Measurements from ENCODE around the gene KIF21B. TPM values are rescaled to one million over a fixed set of nuclear protein-coding genes. Genes with fewer than 3 reads are reported as not detected.
"Not testable (repeated sequence)": the region's sequence is repeated elsewhere in the genome, so short reads cannot be mapped to it uniquely, and the experiment has no call there.

Gene KIF21B
- total RNA-seq, 8 experiments from 2014 or later = 0.09 to 84.7 (median 45.0) TPM

DNA sequence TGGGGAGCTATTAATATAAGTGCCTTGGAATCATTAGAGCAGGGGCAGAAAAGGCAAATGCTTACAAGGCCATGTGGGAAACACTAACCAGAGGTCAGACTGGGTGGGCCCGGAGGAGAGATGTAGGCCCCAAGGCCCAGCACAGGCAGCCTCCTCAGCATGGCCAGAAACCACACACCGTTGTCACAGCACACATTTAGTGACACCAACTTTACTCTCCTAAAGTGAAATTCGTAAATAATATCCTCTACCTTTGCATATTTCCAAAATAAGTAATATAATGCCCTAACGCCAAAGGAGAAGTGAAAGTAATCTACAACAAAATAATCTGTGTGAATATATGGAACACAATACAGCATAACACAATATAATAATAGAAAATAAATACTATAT lies 62.6 kb downstream of the KIF21B start:
- Histone ChIP-seq H3K4me3 (no peak overlapping the region), H3K4me1 (replicated peaks in 1 of 2) (peaks cover 11 to 18% of the 10 kb centered on the region in 2 donors), H3K27ac (no peak overlapping the region)
- ATAC-seq (replicated peaks in 6 of 8) = no peak
- in situ Hi-C loops (cut with MboI; ENCODE audit: low pct_unique_long_range_greater_than_20kb in 2 of 9, low sequenced_read_pairs in 9 of 9, unreplicated experiment in 9 of 9) = loop anchor here in 3 of 9 experiments (10.0 to 25.0 kb wide), 3 partner anchors 151 to 251 kb away; partner anchors contain the start of gene CACNA1S (in 2 of the 3)
- 0 to 96% (median 81%) methylated on average over 1 to 4 of the region's 4 CpGs; no CpG with 5 or more reads in 2 of the 10 experiments for WGBS, 10 experiments

DNA sequence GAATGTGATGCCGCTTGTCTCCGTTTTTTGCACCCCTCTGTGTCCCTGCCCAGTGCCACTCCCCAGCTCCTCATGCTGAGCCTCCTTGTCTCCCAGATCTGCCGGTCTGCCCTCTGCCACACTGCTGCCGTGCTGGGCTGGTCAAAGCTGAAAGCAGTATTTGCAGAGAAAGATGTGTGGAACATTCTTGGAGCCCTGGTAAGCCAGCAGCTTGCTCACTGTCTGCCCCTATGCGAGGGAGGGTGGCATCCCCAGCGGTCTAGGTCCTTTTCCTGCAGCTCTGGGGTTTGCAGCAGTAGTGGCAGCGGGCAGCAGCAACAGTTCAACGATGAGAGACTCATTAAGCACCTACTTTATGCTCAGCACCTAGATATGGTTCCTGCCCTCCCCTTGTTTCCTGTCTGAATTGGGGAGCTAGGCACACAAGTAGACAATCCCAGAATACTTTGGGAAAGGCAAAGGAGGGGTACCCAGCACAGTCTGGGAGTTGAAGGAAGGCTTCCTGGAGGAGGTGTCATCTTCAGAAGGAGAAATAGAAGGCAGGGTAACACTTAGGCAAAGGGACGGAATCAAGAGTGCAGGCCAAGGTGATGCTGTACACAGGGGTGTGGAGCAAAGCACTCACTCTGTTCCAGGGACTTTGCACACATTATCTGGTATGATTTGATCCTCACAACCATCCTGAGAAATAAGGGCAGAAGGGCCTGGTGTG lies 63.1 kb downstream of the KIF21B start:
- WGBS, 10 experiments = 20 to 82% (median 80%) methylated on average over 1 to 6 of the region's 9 CpGs; no CpG with 5 or more reads in 3 of the 10 experiments

DNA sequence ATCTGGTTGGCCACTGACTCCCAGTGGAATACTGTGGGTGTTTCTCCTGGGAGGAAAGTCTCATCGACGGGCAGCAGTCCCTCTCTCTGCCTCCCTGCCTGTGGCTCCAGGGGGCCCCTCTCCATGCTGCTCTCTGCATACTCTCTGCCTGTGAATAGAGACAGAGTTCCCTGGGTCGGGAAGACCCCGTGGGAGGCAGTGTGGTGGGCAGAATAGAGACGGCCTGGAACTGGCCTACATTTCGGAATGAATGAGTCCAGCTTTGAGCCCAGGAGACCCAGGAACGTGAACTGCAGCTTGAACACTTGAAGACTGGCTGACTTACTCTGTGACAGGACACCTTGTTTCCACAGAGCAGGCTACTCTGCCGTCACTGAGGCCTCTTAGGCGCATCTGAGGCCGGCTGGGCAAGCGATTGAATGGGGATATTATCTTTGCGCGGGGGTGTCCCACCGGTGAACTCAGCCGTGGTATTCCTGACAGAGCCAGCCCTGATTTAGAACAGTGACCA lies 64.0 kb downstream of the KIF21B start:
- in situ Hi-C loops (cut with MboI; ENCODE audit: low pct_unique_long_range_greater_than_20kb in 2 of 9, low sequenced_read_pairs in 9 of 9, unreplicated experiment in 9 of 9) = loop anchor here in 2 of 9 experiments (25.0 kb wide), 2 partner anchors 153 to 253 kb away; partner anchors contain the start of gene CACNA1S (in 1 of the 2)
- ATAC-seq (replicated peaks in 6 of 8) = peak in 6 of 8 experiments; percentile 46 to 79 (median 74)
- WGBS, 10 experiments = 48 to 90% (median 60%) methylated on average over 2 to 8 of the region's 15 CpGs; no CpG with 5 or more reads in 5 of the 10 experiments

More for the DNA sequence above, 63.1 kb downstream of the KIF21B start:
- ATAC-seq (replicated peaks in 6 of 8) = peak in 3 of 8 experiments; percentile 7 to 23 (median 13)
- H3K4me1 ChIP-seq (replicated peaks in 1 of 2) = peaks cover 11 to 18% of the 10 kb centered on the region in 2 donors
- no peak overlapping the region for H3K4me3 ChIP-seq
- H3K27ac ChIP-seq = no peak overlapping the region
- in situ Hi-C loops (cut with MboI; ENCODE audit: low pct_unique_long_range_greater_than_20kb in 2 of 9, low sequenced_read_pairs in 9 of 9, unreplicated experiment in 9 of 9) = loop anchor here in 3 of 9 experiments (10.0 to 25.0 kb wide), 3 partner anchors 152 to 252 kb away; partner anchors contain the start of gene CACNA1S (in 2 of the 3)

DNA sequence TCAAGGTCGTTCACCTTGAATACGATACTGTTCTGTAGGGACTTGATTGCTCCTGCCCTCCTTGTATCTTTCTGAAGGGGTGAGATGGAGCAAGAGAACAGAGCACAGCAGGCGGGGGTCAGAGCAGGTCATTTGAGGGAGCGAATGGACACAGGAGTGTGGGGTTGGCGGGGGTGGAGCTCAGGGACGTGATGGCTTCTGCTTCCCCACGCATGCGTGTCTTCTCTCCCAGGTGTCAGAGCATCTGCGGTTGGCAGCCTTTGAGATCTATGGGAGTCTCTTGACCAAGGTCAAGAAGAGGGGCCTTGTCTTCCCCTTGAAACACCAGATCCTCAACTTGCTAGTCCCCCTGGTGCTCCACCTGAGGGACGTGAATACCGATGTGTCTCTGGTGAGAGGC lies 64.9 kb downstream of the KIF21B start:
- Histone ChIP-seq H3K4me1 (replicated peaks in 1 of 2) (peaks cover 11 to 18% of the 10 kb centered on the region in 2 donors), H3K27ac (no peak overlapping the region), H3K4me3 (no peak overlapping the region)
- in situ Hi-C loops (cut with MboI; ENCODE audit: low pct_unique_long_range_greater_than_20kb in 2 of 9, low sequenced_read_pairs in 9 of 9, unreplicated experiment in 9 of 9) = loop anchor here in 2 of 9 experiments (25.0 kb wide), 2 partner anchors 154 to 254 kb away; partner anchors contain the start of gene CACNA1S (in 1 of the 2)
- WGBS, 10 experiments = 25 to 89% (median 81%) methylated on average over 2 to 9 of the region's 11 CpGs; no CpG with 5 or more reads in 3 of the 10 experiments
- no peak for ATAC-seq (replicated peaks in 6 of 8)

More for the DNA sequence above, 64.0 kb downstream of the KIF21B start:
- Histone ChIP-seq H3K4me1 (replicated peaks in 1 of 2) (peaks cover 11 to 18% of the 10 kb centered on the region in 2 donors), H3K27ac (peak overlapping the region in 1 of 2 donors; percentile 1), H3K4me3 (no peak overlapping the region)

DNA sequence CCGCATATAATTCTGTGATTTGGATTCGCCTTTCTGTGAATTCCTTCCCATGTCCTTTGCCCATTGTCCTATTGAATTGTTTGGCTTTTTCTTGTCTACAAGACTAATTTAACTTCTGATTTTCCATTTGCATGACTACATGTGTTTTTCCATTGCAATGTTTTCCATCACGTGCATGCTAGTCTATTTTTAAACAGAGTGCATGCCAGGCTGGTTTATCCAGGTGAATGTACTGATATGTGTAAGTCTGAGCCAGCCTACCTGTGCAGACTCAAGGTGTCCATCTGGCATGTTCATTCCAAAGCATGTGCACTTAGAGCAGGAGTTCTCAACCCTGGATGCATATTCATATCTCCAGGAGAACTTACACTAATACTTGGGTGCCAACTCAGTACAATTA lies 69.1 kb downstream of the KIF21B start:
- in situ Hi-C loops (cut with MboI; ENCODE audit: low pct_unique_long_range_greater_than_20kb in 2 of 9, low sequenced_read_pairs in 9 of 9, unreplicated experiment in 9 of 9) = loop anchor here in 2 of 9 experiments (25.0 kb wide), 2 partner anchors 158 to 258 kb away; partner anchors contain the start of gene CACNA1S (in 1 of the 2)
- Histone ChIP-seq H3K4me3 (no peak overlapping the region), H3K4me1 (replicated peaks in 1 of 2) (peaks cover under 1 to 3% of the 10 kb centered on the region in 2 donors), H3K27ac (no peak overlapping the region)
- ATAC-seq (replicated peaks in 6 of 8) = no peak
- WGBS, 10 experiments = 0 to 97% (median 80%) methylated on average over 1 to 3 of the region's 3 CpGs; no CpG with 5 or more reads in 1 of the 10 experiments

DNA sequence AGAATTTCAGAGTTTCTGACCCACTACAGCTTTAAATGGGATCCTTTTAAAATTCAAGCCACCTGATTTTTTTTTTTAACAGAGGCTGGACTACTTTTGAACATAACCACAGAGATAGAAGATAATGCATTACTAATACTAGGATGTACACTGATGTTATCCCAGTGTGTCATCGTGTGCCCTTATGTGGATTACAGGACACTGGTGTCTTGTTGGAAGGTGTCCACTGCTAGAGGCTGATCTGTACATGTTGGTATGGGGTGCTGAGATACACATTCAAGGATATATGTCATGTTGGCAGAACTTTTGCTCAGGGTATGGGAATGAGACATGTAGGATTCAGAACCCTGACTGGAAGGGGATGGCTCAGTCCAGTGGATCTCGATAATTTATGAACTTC lies 72.5 kb downstream of the KIF21B start:
- no peak overlapping the region for H3K27ac ChIP-seq
- ATAC-seq (replicated peaks in 6 of 8) = no peak
- no peaks in the 10 kb centered on the region for H3K4me1 ChIP-seq (replicated peaks in 1 of 2)
- H3K4me3 ChIP-seq = no peak overlapping the region
- in situ Hi-C loops (cut with MboI; ENCODE audit: low pct_unique_long_range_greater_than_20kb in 2 of 9, low sequenced_read_pairs in 9 of 9, unreplicated experiment in 9 of 9) = loop anchor here in 2 of 9 experiments (25.0 kb wide), 2 partner anchors 161 to 261 kb away; partner anchors contain the start of gene CACNA1S (in 1 of the 2)
- 61 to 100% (median 92%) methylated on average over 1 to 2 of the region's 2 CpGs; no CpG with 5 or more reads in 3 of the 10 experiments for WGBS, 10 experiments

DNA sequence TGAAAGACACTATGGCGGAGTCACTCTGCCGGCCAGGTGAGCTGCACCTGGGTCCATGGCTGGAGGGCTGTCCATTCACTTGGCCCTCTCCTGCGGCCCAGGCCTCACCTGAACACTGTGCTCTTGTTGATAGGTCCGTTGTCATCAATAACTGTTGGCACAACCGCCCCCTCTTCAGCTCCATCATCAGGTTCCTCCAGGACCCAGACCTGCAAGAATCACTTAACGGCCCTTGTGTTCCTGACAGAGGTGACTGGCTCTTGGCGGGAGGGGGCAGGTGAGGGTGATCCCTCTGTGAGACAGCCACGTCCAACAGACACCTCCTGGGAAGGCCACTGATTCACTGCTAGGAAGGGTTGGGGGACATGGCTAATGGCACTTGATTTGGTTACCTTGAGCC lies 73.9 kb downstream of the KIF21B start:
- Histone ChIP-seq H3K4me3 (no peak overlapping the region), H3K4me1 (replicated peaks in 1 of 2) (peaks cover 5 to 6% of the 10 kb centered on the region in 2 donors), H3K27ac (no peak overlapping the region)
- ATAC-seq (replicated peaks in 6 of 8) = no peak
- in situ Hi-C loops (cut with MboI; ENCODE audit: low pct_unique_long_range_greater_than_20kb in 2 of 9, low sequenced_read_pairs in 9 of 9, unreplicated experiment in 9 of 9) = loop anchor here in 2 of 9 experiments (25.0 kb wide), 2 partner anchors 163 to 263 kb away; partner anchors contain the start of gene CACNA1S (in 1 of the 2)
- WGBS, 10 experiments = 66 to 94% (median 86%) methylated on average over 1 to 7 of the region's 8 CpGs; no CpG with 5 or more reads in 4 of the 10 experiments

DNA sequence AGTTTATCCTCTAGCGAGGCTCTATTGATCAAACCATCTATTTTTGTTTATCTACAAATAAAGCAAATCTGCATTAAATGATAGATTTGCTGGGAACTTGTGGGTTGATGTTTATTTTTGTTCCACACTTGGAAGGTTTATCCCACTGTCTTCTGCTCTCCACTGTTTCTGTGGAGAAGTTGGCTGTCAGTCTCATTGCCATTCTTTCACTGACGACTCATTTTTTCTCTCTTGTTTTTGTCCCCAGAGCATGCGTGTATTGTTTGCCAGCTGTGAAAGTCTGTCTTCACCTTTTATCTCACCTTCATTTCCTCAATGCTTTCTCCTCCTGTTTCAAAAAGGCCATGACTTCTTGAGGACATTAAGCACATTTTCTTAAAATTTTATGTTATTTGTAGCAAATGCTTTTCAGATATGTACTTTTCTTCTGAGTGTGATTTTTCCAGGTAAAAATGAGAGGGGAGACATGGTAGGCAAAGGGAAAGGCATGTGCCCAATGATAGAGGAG lies 76.4 kb downstream of the KIF21B start:
- in situ Hi-C loops (cut with MboI; ENCODE audit: low pct_unique_long_range_greater_than_20kb in 2 of 9, low sequenced_read_pairs in 9 of 9, unreplicated experiment in 9 of 9) = no loop called here
- ATAC-seq (replicated peaks in 6 of 8) = no peak
- H3K4me1 ChIP-seq (replicated peaks in 1 of 2) = peaks cover 5 to 6% of the 10 kb centered on the region in 2 donors
- H3K4me3 ChIP-seq = no peak overlapping the region
- WGBS, 10 experiments = 35 to 93% (median 84%) methylated on average over 1 to 3 of the region's 3 CpGs
- no peak overlapping the region for H3K27ac ChIP-seq

DNA sequence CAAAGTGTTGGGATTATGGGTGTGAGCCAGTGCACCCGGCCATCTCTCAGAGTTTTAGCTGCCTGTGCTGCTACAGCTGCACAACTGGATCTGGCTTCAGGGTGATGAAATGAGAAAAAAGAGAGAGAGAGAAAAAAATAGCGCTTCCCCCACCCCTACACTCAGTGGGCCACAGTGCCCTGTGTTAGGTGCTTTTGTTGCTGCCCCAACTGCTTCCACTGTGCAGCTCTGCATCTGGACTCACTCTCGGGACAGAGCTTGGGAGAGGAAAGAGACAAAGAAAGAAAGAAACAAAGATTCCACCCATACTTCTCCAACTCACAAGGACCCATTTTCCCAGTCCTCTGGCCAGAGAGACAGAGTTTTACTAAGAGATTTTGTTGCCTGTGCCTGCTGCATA lies 78.4 kb downstream of the KIF21B start:
- H3K4me3 ChIP-seq = no peak overlapping the region
- peaks cover 5 to 6% of the 10 kb centered on the region in 2 donors for H3K4me1 ChIP-seq (replicated peaks in 1 of 2)
- peak overlapping the region; percentile 34 to 45 for H3K27ac ChIP-seq
- in situ Hi-C loops (cut with MboI; ENCODE audit: low pct_unique_long_range_greater_than_20kb in 2 of 9, low sequenced_read_pairs in 9 of 9, unreplicated experiment in 9 of 9) = no loop called here
- ATAC-seq (replicated peaks in 6 of 8) = peak in 5 of 8 experiments; percentile 46 to 96 (median 93)
- 0 to 59% (median 49%) methylated on average over 1 to 3 of the region's 3 CpGs; no CpG with 5 or more reads in 4 of the 10 experiments for WGBS, 10 experiments

DNA sequence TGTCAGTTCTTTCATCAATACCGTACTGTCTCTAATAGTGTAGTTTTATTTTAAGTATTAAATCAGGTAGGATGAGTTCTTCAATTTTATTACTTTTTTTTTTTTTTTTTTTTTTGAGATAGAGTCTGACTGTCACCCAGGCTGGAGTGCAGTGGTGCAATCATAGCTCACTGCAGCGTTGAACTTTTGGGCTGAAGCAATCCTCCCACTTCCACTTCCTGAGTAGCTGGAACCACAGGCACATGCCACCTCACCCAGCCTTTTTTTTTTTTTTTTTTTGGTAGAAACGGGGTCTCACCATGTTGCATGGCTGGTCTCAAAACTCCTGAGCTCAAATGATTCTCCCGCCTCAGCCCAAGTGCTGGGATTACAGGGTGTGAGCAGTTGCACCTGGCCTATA lies 84.6 kb downstream of the KIF21B start:
- Histone ChIP-seq H3K27ac (no peak overlapping the region), H3K4me1 (replicated peaks in 1 of 2) (no peaks in the 10 kb centered on the region), H3K4me3 (no peak overlapping the region)
- in situ Hi-C loops (cut with MboI; ENCODE audit: low pct_unique_long_range_greater_than_20kb in 2 of 9, low sequenced_read_pairs in 9 of 9, unreplicated experiment in 9 of 9) = no loop called here
- WGBS, 10 experiments = 22 to 86% (median 67%) methylated on average over 1 to 4 of the region's 4 CpGs
- ATAC-seq (replicated peaks in 6 of 8) = no peak

DNA sequence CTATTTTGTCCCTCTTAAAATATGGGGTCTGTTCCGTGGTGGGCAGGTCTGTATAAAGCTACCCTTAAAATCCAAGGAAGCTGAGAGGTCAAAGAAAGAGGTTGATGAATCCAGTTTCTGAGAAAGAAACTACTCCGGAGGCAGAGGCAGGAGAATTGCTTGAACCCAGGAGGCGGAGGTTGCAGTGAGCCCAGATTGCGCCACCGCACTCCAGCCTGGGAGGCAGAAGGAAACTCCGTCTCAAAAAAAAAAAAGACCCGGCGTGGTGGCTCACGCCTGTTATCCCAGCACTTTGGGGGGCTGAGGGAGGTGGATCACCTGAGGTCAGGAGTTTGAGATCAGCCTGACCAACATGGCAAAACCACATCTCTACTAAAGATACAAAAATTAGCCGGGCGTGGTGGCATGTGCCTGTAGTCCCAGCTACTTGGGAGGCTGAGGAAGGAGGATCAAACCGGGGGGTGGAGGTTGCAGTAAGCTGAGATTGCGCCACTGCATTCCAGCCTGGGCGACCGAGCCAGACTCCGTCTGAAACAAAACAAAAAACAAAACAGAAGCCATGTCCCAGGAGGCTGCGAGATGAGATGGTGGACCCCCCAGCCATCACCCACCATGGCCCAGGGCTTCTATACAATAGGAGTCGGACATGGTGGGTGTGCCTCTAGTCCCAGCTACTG lies 88.1 kb downstream of the KIF21B start:
- H3K4me1 ChIP-seq (replicated peaks in 1 of 2); ATAC-seq (replicated peaks in 6 of 8); H3K27ac ChIP-seq; H3K4me3 ChIP-seq; in situ Hi-C loops (cut with MboI; ENCODE audit: low pct_unique_long_range_greater_than_20kb in 2 of 9, low sequenced_read_pairs in 9 of 9, unreplicated experiment in 9 of 9): not testable (repeated sequence)
- 40 to 100% (median 86%) methylated on average over 1 to 15 of the region's 18 CpGs; no CpG with 5 or more reads in 2 of the 10 experiments for WGBS, 10 experiments

DNA sequence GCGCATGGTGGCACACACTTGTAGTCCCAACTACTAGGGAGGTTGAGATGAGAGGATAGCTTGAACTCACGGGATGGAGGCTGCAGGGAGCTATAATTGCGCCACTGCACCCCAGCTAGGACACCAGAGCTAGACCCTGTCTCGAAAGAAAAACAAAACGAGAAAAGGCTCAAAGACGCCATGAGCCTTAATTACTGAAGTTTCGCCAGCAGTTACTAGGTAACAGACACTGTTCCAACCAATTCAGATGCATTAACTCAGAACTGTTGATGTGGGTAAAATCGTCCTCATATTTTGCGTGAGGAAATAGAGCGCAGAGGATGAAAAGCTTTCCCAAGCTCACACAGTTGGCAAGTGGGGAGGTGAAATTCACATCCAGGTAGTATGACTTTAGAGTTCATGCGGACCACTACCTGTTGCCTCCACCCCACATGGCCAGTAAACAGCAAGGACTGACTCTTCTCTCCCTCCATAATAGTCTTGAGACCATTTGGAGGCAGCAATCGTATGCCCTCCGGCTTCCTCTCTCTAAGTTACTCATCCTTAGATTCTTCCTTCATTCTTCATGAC lies 88.8 kb downstream of the KIF21B start:
- no peak overlapping the region for H3K27ac ChIP-seq
- 20 to 95% (median 92%) methylated on average over 1 to 13 of the region's 13 CpGs for WGBS, 10 experiments
- in situ Hi-C loops (cut with MboI; ENCODE audit: low pct_unique_long_range_greater_than_20kb in 2 of 9, low sequenced_read_pairs in 9 of 9, unreplicated experiment in 9 of 9) = no loop called here
- H3K4me3 ChIP-seq = no peak overlapping the region
- ATAC-seq (replicated peaks in 6 of 8) = no peak
- H3K4me1 ChIP-seq (replicated peaks in 1 of 2) = no peaks in the 10 kb centered on the region

Data from motor neuron (in vitro differentiated cells).